AG09319 (cell line): Measurements from ENCODE around the gene CDHR5.

Experiments used
- DNase-seq: peaks from one replicate; pipeline ENCODE4 v3.0.0-alpha.2; 2010; ENCODE audit warnings: low read depth; ENCODE audit errors: extremely low read depth
- TF ChIP-seq, protein P1 (sequence below): IDR thresholded peaks from 2 replicates; pipeline ENCODE4 v1.5.1; 2011; ENCODE audit warnings: low read depth, mild to moderate bottlenecking, inconsistent platforms, low read length, moderate library complexity

CDHR5 gene, protein sequence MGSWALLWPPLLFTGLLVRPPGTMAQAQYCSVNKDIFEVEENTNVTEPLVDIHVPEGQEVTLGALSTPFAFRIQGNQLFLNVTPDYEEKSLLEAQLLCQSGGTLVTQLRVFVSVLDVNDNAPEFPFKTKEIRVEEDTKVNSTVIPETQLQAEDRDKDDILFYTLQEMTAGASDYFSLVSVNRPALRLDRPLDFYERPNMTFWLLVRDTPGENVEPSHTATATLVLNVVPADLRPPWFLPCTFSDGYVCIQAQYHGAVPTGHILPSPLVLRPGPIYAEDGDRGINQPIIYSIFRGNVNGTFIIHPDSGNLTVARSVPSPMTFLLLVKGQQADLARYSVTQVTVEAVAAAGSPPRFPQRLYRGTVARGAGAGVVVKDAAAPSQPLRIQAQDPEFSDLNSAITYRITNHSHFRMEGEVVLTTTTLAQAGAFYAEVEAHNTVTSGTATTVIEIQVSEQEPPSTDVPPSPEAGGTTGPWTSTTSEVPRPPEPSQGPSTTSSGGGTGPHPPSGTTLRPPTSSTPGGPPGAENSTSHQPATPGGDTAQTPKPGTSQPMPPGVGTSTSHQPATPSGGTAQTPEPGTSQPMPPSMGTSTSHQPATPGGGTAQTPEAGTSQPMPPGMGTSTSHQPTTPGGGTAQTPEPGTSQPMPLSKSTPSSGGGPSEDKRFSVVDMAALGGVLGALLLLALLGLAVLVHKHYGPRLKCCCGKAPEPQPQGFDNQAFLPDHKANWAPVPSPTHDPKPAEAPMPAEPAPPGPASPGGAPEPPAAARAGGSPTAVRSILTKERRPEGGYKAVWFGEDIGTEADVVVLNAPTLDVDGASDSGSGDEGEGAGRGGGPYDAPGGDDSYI

DNA sequence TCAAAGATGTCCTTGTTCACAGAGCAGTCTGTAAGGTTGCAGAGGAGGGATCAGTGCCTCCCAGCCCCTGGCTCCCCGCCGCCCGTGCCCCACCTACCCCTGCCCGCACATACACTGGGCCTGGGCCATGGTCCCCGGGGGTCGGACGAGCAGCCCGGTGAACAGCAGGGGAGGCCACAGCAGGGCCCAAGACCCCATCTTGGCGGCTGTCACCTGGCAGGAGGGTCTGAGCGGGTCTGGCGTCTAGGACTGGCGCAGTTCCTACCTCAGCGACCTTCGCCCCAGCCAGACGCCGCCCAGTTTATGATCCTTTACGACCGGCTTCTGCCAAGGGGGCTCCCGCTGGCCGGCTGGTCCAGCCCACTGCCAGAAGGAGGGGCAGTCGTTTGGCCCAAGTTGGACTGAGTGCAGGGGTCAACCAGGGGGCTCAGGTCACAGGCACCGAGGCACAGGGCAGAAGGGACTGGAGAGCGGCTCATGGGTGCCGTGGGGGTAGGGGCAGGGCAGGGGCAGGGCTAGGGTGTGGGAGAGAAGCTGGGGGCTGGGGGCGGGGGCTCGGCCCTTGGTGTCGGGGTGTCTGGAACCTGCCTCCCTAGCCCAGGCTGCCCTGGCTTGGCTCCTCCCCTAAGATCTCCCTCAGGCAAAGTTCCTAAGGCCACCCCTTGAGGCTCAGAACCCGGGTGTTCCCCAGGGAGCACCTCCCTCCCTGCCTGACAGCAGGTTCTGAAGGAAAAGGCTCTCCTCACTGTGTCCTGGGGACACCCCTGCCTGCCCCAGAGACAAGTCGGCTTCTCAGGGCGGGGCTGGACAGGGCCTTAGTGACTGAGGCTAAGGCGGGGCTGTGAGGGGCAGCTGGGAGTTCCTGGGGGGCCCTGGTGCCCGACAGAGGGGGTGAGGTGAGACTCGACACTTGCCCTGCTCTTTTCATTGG is at the start of gene CDHR5:
TSS of gene CDHR5 (minus strand) at position 251 of the 931 bp plus-strand sequence. CDS start at position 198, 53 bp downstream.
- TF ChIP-seq, protein P1, sequence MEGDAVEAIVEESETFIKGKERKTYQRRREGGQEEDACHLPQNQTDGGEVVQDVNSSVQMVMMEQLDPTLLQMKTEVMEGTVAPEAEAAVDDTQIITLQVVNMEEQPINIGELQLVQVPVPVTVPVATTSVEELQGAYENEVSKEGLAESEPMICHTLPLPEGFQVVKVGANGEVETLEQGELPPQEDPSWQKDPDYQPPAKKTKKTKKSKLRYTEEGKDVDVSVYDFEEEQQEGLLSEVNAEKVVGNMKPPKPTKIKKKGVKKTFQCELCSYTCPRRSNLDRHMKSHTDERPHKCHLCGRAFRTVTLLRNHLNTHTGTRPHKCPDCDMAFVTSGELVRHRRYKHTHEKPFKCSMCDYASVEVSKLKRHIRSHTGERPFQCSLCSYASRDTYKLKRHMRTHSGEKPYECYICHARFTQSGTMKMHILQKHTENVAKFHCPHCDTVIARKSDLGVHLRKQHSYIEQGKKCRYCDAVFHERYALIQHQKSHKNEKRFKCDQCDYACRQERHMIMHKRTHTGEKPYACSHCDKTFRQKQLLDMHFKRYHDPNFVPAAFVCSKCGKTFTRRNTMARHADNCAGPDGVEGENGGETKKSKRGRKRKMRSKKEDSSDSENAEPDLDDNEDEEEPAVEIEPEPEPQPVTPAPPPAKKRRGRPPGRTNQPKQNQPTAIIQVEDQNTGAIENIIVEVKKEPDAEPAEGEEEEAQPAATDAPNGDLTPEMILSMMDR, result no peak
- no peak for DNase-seq

DNA sequence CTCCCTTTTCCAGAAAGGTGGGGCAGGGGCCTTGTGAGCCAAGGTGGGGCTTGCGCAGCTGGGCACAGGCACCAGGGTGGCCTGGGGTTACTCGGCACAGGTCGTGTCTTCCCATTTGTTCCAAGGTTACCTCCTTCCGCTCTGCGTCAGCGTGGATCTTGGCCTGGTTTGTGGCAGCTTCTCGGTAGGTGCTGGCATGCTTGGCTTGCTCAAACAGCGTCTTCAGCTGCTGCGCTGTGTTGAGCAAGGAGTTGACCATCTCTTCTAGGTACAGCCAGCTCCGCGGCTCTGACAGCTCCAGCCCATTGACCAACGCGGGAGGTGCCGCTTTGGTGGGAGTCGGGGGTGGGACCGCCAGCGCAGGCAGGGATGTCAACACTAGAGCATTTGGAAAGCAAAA is 49.7 kb upstream of the CDHR5 start:
- TF ChIP-seq, protein P1, result no peak
- DNase-seq, result no peak

DNA sequence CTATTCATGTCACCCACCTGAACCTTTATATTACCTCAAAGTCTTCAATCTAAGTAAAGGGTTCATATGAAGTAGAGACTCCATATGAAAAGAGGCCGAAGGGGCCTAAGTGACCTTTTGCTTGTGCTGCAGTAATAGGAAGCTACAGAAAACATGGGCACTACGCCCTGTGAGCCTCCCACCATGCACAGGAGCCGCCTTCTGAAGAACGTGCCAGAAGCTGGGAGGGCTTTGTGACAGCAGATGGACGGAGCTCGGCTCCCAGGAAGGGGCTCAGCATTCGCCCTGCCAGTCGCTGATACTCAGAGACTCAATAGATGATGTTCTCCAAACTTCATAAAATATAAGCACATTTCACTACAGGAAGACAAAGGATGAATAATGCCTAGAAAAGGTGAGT is 49.1 kb upstream of the CDHR5 start:
- DNase-seq, result no peak
- TF ChIP-seq, protein P1, result no peak

DNA sequence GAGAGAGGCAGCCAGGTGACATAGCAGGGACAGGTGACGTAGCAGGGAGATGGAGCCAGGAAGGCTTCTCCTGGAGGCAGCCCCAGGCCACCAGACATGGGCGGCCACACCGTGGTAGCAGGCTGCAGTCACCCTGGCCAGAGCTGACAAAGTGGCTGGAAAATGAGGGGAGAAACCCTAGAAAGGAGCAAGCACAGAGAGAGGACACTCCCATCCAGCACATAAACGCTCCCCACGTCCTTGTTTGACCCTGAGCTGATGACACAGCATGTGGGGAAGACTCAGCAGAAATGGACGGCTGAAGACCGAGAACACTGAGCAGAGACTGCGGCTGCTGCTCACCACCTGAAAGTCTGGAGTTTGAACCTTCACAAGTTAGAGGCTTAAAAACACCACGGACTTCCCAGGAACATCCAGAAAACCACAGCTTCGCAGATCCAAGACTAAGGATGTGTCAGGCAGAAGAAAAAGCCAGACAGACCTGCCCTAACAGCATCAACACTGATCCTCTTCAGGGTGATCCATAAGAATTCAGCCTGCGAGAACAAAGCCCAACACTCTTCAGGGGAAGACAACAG is 41.0 kb upstream of the CDHR5 start:
- TF ChIP-seq, protein P1, result no peak
- no peak for DNase-seq

DNA sequence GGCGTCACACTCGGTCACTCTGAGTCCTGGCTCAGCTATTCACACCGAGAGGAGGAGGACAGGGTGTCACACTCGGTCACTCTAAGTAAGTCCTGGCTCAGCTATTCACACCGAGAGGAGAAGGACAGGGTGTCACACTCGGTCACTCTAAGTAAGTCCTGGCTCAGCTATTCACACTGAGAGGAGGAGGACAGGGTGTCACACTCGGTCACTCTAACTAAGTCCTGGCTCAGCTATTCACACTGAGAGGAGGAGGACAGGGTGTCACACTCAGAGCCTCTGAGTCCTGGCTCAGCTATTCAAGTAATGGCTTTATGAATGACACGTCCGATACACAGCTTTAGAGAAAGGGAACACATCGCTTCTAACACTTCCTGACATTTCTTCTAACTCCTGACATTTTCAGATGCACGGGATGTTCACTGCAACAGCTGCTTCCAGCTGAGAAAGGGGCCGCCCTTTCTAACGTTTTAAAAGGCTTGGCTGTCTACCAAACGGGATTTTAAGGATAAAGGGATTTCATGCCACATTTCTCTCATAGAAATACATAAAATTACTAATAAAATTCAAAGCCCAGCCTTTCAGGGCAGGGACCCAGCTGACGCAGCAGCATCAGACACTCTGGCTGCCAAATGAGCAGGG is 40.4 kb upstream of the CDHR5 start:
- TF ChIP-seq, protein P1, result no peak
- no peak for DNase-seq

DNA sequence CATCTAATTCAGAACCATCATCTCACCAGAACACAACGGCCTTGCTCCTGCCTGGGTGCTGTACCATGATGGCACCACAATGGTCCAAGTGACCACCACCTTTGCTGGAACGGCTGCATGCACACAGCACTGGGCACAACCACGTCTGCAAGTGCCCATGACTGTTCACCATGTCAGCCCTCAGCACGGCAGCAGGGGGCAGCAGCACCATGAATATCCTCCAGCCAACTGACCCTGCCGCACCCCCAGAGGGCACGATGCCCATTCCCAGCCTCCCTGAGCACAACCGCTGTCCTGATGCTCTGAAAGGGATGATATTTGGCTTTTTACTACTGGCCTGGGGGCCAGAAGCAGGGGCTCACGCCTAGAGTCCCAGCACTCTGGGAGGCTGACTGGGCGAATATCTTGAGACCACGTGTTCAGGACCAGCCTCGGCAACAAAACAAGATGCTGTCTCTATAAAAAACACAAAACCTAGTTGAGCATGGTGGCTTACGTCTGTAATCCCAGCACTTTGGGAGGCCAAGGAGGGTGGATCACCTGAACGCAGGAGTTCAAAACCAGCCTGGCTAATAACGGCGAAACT is 38.0 kb upstream of the CDHR5 start:
- TF ChIP-seq, protein P1, result peak; percentile 78
- DNase-seq, result no peak
